Muscle of back (tissue), 11 donors: ENCODE data around the gene SFMBT2. TPM values are rescaled to one million over a fixed set of nuclear protein-coding genes. Genes with fewer than 3 reads are reported as not detected.
A peak's percentile ranks its signal among the peaks of the same experiment; 100 is the strongest.
"Not testable (repeated sequence)": the region's sequence is repeated elsewhere in the genome, so short reads cannot be mapped to it uniquely, and the experiment has no call there.

Experiments used
- DNase-seq, 3 donors: peaks; one replicate each; pipeline versions ENCODE4 v3.0.0 to v3.0.0-alpha.2; 2013
- polyA plus RNA-seq, 10 donors: library from polyadenylated mRNA; unstranded; fragments of 120-200 nt; gene quantifications; one replicate each; pipeline ENCODE4 v1.2.1, GENCODE V29; 2013; ENCODE audit not compliant: insufficient read length in 10 of 10

SFMBT2 gene
- polyA plus RNA-seq, 10 donors, result 7.0 to 11.4 (median 8.2) TPM

- peak in 2 of 3 donors; percentile 22 to 59 for DNase-seq
Measured at GRCh38 chr10:7300384-7300971, 110.4 kb downstream of the SFMBT2 start.

GRCh38 chr10:7299601-7300325 is 111.1 kb downstream of the SFMBT2 start:
- not testable (repeated sequence) for DNase-seq

GRCh38 chr10:7298495-7298894 is 112.3 kb downstream of the SFMBT2 start:
- no peak for DNase-seq

GRCh38 chr10:7297094-7297493 is 113.7 kb downstream of the SFMBT2 start:
- no peak for DNase-seq

GRCh38 chr10:7296648-7297047 is 114.2 kb downstream of the SFMBT2 start:
- DNase-seq, result no peak

- peak in 1 of 3 donors; percentile 28 for DNase-seq
Measured at GRCh38 chr10:7296076-7296475, 114.8 kb downstream of the SFMBT2 start.

GRCh38 chr10:7293378-7293920 is 117.4 kb downstream of the SFMBT2 start:
- no peak for DNase-seq

GRCh38 chr10:7291487-7292270 is 119.2 kb downstream of the SFMBT2 start:
- no peak for DNase-seq

- DNase-seq, result no peak
Measured at GRCh38 chr10:7288060-7288690, 122.7 kb downstream of the SFMBT2 start.

GRCh38 chr10:7287377-7287776 is 123.5 kb downstream of the SFMBT2 start:
- DNase-seq, result no peak

- no peak for DNase-seq
Measured at GRCh38 chr10:7285522-7286322, 125.1 kb downstream of the SFMBT2 start.

GRCh38 chr10:7283246-7283645 is 127.6 kb downstream of the SFMBT2 start:
- DNase-seq, result no peak

- no peak for DNase-seq
Measured at GRCh38 chr10:7282457-7282856, 128.4 kb downstream of the SFMBT2 start.

GRCh38 chr10:7281429-7281828 is 129.4 kb downstream of the SFMBT2 start:
- DNase-seq, result no peak

- no peak for DNase-seq
Measured at GRCh38 chr10:7279303-7279702, 131.5 kb downstream of the SFMBT2 start.

GRCh38 chr10:7277867-7278266 is 133.0 kb downstream of the SFMBT2 start:
- DNase-seq, result no peak

- DNase-seq, result no peak
Measured at GRCh38 chr10:7277432-7277831, 133.4 kb downstream of the SFMBT2 start.

GRCh38 chr10:7275761-7276440 is 134.9 kb downstream of the SFMBT2 start:
- no peak for DNase-seq

- no peak for DNase-seq
Measured at GRCh38 chr10:7274293-7274692, 136.5 kb downstream of the SFMBT2 start.

- no peak for DNase-seq
Measured at GRCh38 chr10:7272008-7272407, 138.8 kb downstream of the SFMBT2 start.

GRCh38 chr10:7269988-7270387 is 140.8 kb downstream of the SFMBT2 start:
- DNase-seq, result no peak
